ENCODE measurements around the gene LIN54.
"Not testable (repeated sequence)": the region's sequence is repeated elsewhere in the genome, so short reads cannot be mapped to it uniquely, and the experiment has no call there.

DNA sequence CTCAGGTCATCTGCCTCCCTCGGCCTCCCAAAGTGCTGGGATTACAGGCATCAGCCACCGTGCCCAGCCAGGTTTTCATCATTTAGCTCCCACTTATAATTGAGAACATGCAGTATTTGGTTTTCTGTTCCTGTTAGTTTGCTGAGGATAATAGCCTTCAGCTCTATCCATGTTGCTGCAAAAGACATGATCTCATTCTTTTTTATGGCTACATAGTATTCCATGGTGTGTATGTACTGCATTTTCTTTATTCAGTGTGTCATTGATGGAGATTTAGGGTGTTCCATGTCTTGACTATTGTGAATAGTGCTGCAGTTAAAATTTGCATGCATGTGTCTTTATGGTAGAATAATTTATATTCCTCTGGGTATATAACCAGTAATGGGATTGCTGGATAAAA, 96.7 kb downstream of the LIN54 start:
- TF ChIP-seq, protein P1, sequence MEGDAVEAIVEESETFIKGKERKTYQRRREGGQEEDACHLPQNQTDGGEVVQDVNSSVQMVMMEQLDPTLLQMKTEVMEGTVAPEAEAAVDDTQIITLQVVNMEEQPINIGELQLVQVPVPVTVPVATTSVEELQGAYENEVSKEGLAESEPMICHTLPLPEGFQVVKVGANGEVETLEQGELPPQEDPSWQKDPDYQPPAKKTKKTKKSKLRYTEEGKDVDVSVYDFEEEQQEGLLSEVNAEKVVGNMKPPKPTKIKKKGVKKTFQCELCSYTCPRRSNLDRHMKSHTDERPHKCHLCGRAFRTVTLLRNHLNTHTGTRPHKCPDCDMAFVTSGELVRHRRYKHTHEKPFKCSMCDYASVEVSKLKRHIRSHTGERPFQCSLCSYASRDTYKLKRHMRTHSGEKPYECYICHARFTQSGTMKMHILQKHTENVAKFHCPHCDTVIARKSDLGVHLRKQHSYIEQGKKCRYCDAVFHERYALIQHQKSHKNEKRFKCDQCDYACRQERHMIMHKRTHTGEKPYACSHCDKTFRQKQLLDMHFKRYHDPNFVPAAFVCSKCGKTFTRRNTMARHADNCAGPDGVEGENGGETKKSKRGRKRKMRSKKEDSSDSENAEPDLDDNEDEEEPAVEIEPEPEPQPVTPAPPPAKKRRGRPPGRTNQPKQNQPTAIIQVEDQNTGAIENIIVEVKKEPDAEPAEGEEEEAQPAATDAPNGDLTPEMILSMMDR (IDR thresholded peaks at IDR 0.05): not testable (repeated sequence)
- not testable (repeated sequence) for TF ChIP-seq POLR2AphosphoS5, POLR2A (IDR thresholded peaks at IDR 0.05)
